ENCODE results near the gene PDXK.

The PDXK gene

GRCh38 chr21:43800566-43800965 is 81.6 kb downstream of the PDXK start:
- Histone ChIP-seq H2AFZ (ENCODE audit: low read depth, low read length) (no peak overlapping the region), H3K4ac (ENCODE audit: low read depth in 1 of 2, low read length in 2 of 2) (no peak overlapping the region), H2AK5ac (ENCODE audit: low read length, severe bottlenecking) (no peak overlapping the region), H3K9ac (ENCODE audit: low read length) (no peak overlapping the region), H3K27ac (ENCODE audit: low read length, poor library complexity, severe bottlenecking) (no peak overlapping the region), H2BK12ac (ENCODE audit: low read length in 2 of 2) (no peak overlapping the region), H3K9me3 (ENCODE audit: control insufficient read depth, low read length) (no peaks in the 10 kb centered on the region), H2BK5ac (ENCODE audit: low read depth, low read length, poor library complexity, severe bottlenecking) (no peak overlapping the region), H3K23ac (ENCODE audit: low read length in 2 of 2) (no peak overlapping the region), H3K27me3 (ENCODE audit: control insufficient read depth in 1 of 2, insufficient read depth in 1 of 2, low read length in 2 of 2) (no peaks in the 10 kb centered on the region), H3K79me1 (replicated peaks; ENCODE audit: low read length, poor library complexity, severe bottlenecking) (peaks cover 42% of the 10 kb centered on the region), H3K14ac (ENCODE audit: low read length in 2 of 2) (no peak overlapping the region), H2BK120ac (ENCODE audit: low read depth, low read length) (no peak overlapping the region), H2BK15ac (ENCODE audit: low read depth, poor library complexity, severe bottlenecking) (no peak overlapping the region), H3K4me1 (ENCODE audit: control insufficient read depth, insufficient read depth, low read depth, low read length) (peaks cover 2% of the 10 kb centered on the region), H3K4me3 (ENCODE audit: insufficient read depth in 1 of 2, low read depth in 1 of 2, low read length in 2 of 2) (no peak overlapping the region), H4K8ac (ENCODE audit: low read length) (no peak overlapping the region), H4K91ac (ENCODE audit: low read length) (no peak overlapping the region), H3K18ac (ENCODE audit: low read depth in 1 of 2, low read length in 2 of 2) (no peak overlapping the region), H3K4me2 (ENCODE audit: low read length, poor library complexity, severe bottlenecking) (no peak overlapping the region), H3K36me3 (ENCODE audit: control insufficient read depth in 1 of 2, insufficient read depth in 2 of 2, low read depth in 1 of 2, low read length in 2 of 2) (peaks cover 89 to 91% of the 10 kb centered on the region in 2 experiments)
- no peak for DNase-seq
- 98% methylated on average over 14 of the region's 14 CpGs for WGBS

GRCh38 chr21:43801006-43801783 is 82.3 kb downstream of the PDXK start:
- Histone ChIP-seq H2BK15ac (ENCODE audit: low read depth, poor library complexity, severe bottlenecking) (no peak overlapping the region), H2AFZ (ENCODE audit: low read depth, low read length) (no peak overlapping the region), H3K36me3 (ENCODE audit: control insufficient read depth in 1 of 2, insufficient read depth in 2 of 2, low read depth in 1 of 2, low read length in 2 of 2) (peaks cover 88 to 91% of the 10 kb centered on the region in 2 experiments), H3K9ac (ENCODE audit: low read length) (no peak overlapping the region), H3K4ac (ENCODE audit: low read depth in 1 of 2, low read length in 2 of 2) (no peak overlapping the region), H3K14ac (ENCODE audit: low read length in 2 of 2) (no peak overlapping the region), H2AK5ac (ENCODE audit: low read length, severe bottlenecking) (no peak overlapping the region), H3K79me1 (replicated peaks; ENCODE audit: low read length, poor library complexity, severe bottlenecking) (peaks cover 42% of the 10 kb centered on the region), H3K27ac (ENCODE audit: low read length, poor library complexity, severe bottlenecking) (no peak overlapping the region), H4K8ac (ENCODE audit: low read length) (no peak overlapping the region), H3K4me2 (ENCODE audit: low read length, poor library complexity, severe bottlenecking) (no peak overlapping the region), H3K4me1 (ENCODE audit: control insufficient read depth, insufficient read depth, low read depth, low read length) (peaks cover 2% of the 10 kb centered on the region), H2BK12ac (ENCODE audit: low read length in 2 of 2) (no peak overlapping the region), H3K27me3 (ENCODE audit: control insufficient read depth in 1 of 2, insufficient read depth in 1 of 2, low read length in 2 of 2) (no peaks in the 10 kb centered on the region), H3K4me3 (ENCODE audit: insufficient read depth in 1 of 2, low read depth in 1 of 2, low read length in 2 of 2) (no peak overlapping the region), H3K18ac (ENCODE audit: low read depth in 1 of 2, low read length in 2 of 2) (no peak overlapping the region), H2BK120ac (ENCODE audit: low read depth, low read length) (no peak overlapping the region), H4K91ac (ENCODE audit: low read length) (no peak overlapping the region), H2BK5ac (ENCODE audit: low read depth, low read length, poor library complexity, severe bottlenecking) (no peak overlapping the region), H3K9me3 (ENCODE audit: control insufficient read depth, low read length) (no peaks in the 10 kb centered on the region), H3K23ac (ENCODE audit: low read length in 2 of 2) (no peak overlapping the region)
- DNase-seq = no peak
- WGBS = 98% methylated on average over 41 of the region's 42 CpGs

GRCh38 chr21:43802713-43803313 is 83.9 kb downstream of the PDXK start:
- no peak overlapping the region for H2AK5ac ChIP-seq (ENCODE audit: low read length, severe bottlenecking)
- H2AFZ ChIP-seq (ENCODE audit: low read depth, low read length) = no peak overlapping the region
- no peak overlapping the region for H3K18ac ChIP-seq (ENCODE audit: low read depth in 1 of 2, low read length in 2 of 2)
- no peak overlapping the region for H4K8ac ChIP-seq (ENCODE audit: low read length)
- no peaks in the 10 kb centered on the region for H3K4me1 ChIP-seq (ENCODE audit: control insufficient read depth, insufficient read depth, low read depth, low read length)
- 97% methylated on average over 14 of the region's 14 CpGs for WGBS
- H3K4me3 ChIP-seq (ENCODE audit: insufficient read depth in 1 of 2, low read depth in 1 of 2, low read length in 2 of 2) = no peak overlapping the region
- no peak overlapping the region for H2BK5ac ChIP-seq (ENCODE audit: low read depth, low read length, poor library complexity, severe bottlenecking)
- H3K4ac ChIP-seq (ENCODE audit: low read depth in 1 of 2, low read length in 2 of 2) = no peak overlapping the region
- H2BK12ac ChIP-seq (ENCODE audit: low read length in 2 of 2) = no peak overlapping the region
- no peak for DNase-seq
- no peak overlapping the region for H3K27ac ChIP-seq (ENCODE audit: low read length, poor library complexity, severe bottlenecking)
- H3K4me2 ChIP-seq (ENCODE audit: low read length, poor library complexity, severe bottlenecking) = no peak overlapping the region
- H3K14ac ChIP-seq (ENCODE audit: low read length in 2 of 2) = no peak overlapping the region
- no peak overlapping the region for H2BK120ac ChIP-seq (ENCODE audit: low read depth, low read length)
- no peak overlapping the region for H2BK15ac ChIP-seq (ENCODE audit: low read depth, poor library complexity, severe bottlenecking)
- peaks cover 32% of the 10 kb centered on the region for H3K79me1 ChIP-seq (replicated peaks; ENCODE audit: low read length, poor library complexity, severe bottlenecking)
- H3K27me3 ChIP-seq (ENCODE audit: control insufficient read depth in 1 of 2, insufficient read depth in 1 of 2, low read length in 2 of 2) = no peaks in the 10 kb centered on the region
- H3K23ac ChIP-seq (ENCODE audit: low read length in 2 of 2) = no peak overlapping the region
- no peak overlapping the region for H4K91ac ChIP-seq (ENCODE audit: low read length)
- no peaks in the 10 kb centered on the region for H3K9me3 ChIP-seq (ENCODE audit: control insufficient read depth, low read length)
- H3K36me3 ChIP-seq (ENCODE audit: control insufficient read depth in 1 of 2, insufficient read depth in 2 of 2, low read depth in 1 of 2, low read length in 2 of 2) = peaks cover 78 to 79% of the 10 kb centered on the region in 2 experiments
- H3K9ac ChIP-seq (ENCODE audit: low read length) = no peak overlapping the region

GRCh38 chr21:43803558-43804300 is 84.8 kb downstream of the PDXK start:
- H3K36me3 ChIP-seq (ENCODE audit: control insufficient read depth in 1 of 2, insufficient read depth in 2 of 2, low read depth in 1 of 2, low read length in 2 of 2) = peaks cover 69 to 70% of the 10 kb centered on the region in 2 experiments
- no peak overlapping the region for H3K4ac ChIP-seq (ENCODE audit: low read depth in 1 of 2, low read length in 2 of 2)
- no peak overlapping the region for H3K4me3 ChIP-seq (ENCODE audit: insufficient read depth in 1 of 2, low read depth in 1 of 2, low read length in 2 of 2)
- 98% methylated on average over 31 of the region's 33 CpGs for WGBS
- H3K27ac ChIP-seq (ENCODE audit: low read length, poor library complexity, severe bottlenecking) = no peak overlapping the region
- H3K14ac ChIP-seq (ENCODE audit: low read length in 2 of 2) = no peak overlapping the region
- H3K23ac ChIP-seq (ENCODE audit: low read length in 2 of 2) = no peak overlapping the region
- H2BK12ac ChIP-seq (ENCODE audit: low read length in 2 of 2) = no peak overlapping the region
- no peak overlapping the region for H2BK120ac ChIP-seq (ENCODE audit: low read depth, low read length)
- no peak overlapping the region for H3K4me2 ChIP-seq (ENCODE audit: low read length, poor library complexity, severe bottlenecking)
- no peak overlapping the region for H2AK5ac ChIP-seq (ENCODE audit: low read length, severe bottlenecking)
- DNase-seq = no peak
- no peaks in the 10 kb centered on the region for H3K4me1 ChIP-seq (ENCODE audit: control insufficient read depth, insufficient read depth, low read depth, low read length)
- no peak overlapping the region for H3K9ac ChIP-seq (ENCODE audit: low read length)
- no peak overlapping the region for H2BK15ac ChIP-seq (ENCODE audit: low read depth, poor library complexity, severe bottlenecking)
- no peak overlapping the region for H2AFZ ChIP-seq (ENCODE audit: low read depth, low read length)
- H3K79me1 ChIP-seq (replicated peaks; ENCODE audit: low read length, poor library complexity, severe bottlenecking) = peaks cover 27% of the 10 kb centered on the region
- H3K9me3 ChIP-seq (ENCODE audit: control insufficient read depth, low read length) = no peaks in the 10 kb centered on the region
- no peak overlapping the region for H4K91ac ChIP-seq (ENCODE audit: low read length)
- no peaks in the 10 kb centered on the region for H3K27me3 ChIP-seq (ENCODE audit: control insufficient read depth in 1 of 2, insufficient read depth in 1 of 2, low read length in 2 of 2)
- H3K18ac ChIP-seq (ENCODE audit: low read depth in 1 of 2, low read length in 2 of 2) = no peak overlapping the region
- H4K8ac ChIP-seq (ENCODE audit: low read length) = no peak overlapping the region
- H2BK5ac ChIP-seq (ENCODE audit: low read depth, low read length, poor library complexity, severe bottlenecking) = no peak overlapping the region
